Measurements from ENCODE around the gene SPTLC2. TPM values are rescaled to one million over a fixed set of nuclear protein-coding genes. Genes with fewer than 3 reads are reported as not detected.

The SPTLC2 gene
- polyA plus RNA-seq, 3 donors: 5.4 to 11.3 (median 6.9) TPM

DNA sequence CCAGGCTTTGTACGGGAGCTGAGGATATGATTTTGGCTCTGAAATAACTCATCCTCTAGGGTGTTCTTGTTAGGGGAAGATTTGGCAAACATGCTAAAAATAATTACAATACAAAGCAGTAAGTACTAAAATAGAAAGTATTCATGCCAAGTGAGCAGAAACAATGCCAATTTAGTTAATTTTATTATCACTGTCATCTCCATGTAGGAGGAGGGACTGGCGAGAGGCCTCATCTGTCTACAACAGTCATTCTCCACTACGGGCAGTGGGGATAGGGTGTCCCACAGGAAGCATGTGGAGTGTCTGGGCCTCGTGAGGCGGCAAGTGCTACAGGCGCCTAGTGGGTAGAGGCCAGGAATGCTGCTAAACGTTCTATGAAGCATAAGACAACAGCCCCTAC, 121.1 kb downstream of the SPTLC2 start:
- no peak overlapping the region for H3K27ac ChIP-seq (ENCODE audit: low read depth, low read length)
- 42 to 71% (median 60%) methylated on average over 7 of the region's 7 CpGs for WGBS, 3 donors

DNA sequence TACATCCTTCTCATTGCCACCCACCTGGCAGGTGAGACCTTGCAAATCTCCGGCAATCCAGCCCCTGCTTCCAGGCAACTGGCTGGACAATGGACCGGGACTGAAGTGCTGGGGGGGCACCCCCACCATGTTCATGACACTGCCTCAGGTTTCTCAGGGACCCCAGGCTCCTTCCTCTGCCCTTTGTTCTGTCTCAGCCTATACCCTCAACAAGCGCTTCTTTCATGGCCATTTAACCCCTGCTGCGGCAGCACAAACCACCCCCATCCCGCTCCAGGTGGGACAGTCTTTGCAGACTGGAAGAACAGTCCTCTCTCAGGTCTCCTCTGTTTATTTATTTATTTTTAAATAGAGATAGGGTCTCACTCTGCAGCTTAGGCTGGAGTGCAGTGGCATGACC, 125.4 kb downstream of the SPTLC2 start:
- H3K27ac ChIP-seq (ENCODE audit: low read depth, low read length): no peak overlapping the region
- 92 to 96% (median 93%) methylated on average over 5 of the region's 5 CpGs for WGBS, 3 donors

DNA sequence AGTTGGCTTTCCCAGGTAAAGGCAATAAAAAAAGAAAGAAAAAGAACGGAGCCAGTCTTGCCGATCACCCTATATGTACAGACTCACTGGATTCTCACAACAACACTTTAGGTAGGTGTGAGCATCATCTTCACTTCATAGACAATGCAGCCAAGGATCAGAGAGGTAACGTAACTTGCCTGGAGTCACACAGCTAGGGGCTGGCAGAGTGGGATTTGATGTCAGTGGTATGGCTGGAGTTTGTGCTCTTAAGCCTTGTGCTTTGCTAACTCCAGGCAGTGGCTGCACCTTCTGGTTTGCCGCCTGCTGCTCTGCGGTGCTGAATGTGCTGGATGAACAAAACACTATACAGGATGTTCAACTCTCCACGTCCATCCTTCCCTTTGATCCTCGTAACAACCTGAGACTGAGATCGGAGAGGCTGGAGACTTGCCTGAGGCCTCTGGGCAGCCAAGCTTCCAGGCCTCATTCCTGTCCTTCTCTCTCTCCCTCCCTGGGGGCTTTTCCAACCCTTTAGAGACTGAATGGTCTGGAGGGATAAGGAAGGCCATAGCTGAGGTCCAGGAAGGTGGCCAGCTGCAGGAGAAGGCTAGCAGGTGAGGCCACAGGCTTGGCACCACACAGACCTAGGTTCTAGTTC, 126.0 kb downstream of the SPTLC2 start:
- H3K27ac ChIP-seq (ENCODE audit: low read depth, low read length): no peak overlapping the region
- WGBS, 3 donors: 86 to 87% (median 87%) methylated on average over 8 of the region's 8 CpGs

DNA sequence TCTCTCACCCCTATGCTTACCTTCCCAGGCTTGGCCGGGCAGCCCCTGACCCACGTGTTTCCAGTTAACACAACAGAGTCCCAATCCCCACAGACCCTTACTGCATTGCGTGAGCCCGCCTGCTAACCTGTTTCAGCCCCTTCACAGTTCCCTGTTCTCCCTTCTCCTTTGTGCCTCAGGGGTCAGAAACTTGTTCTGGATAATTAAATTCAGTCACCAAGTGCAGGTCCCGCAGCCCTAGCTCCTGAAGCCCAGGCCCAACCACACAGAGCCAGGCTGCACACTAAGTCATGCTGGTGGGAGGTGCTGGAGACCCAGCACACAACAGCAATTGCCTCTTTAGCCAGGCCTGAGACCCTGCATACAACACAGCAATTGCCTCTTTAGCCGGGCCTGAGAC, 127.4 kb downstream of the SPTLC2 start:
- no peak overlapping the region for H3K27ac ChIP-seq (ENCODE audit: low read depth, low read length)
- WGBS, 3 donors: 87 to 95% (median 92%) methylated on average over 6 of the region's 6 CpGs

DNA sequence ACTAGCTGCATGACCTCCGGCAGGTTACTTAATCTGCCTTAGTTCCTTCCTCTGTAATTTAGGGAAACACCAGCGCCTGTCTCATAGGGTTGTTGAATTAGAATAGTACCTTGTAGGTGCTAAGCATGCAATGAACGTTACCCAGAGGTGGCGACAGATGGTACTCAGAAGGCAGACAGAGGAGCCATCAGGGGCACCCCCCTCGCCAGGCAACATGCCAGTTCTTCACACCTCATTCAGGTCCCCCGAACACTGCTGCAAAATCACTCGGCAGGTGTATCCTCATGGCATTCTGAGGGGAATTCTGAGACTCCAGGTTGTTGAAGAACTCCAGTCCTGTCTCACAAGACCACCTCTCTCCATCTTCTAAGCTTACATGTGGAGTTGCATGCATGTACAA, 127.9 kb downstream of the SPTLC2 start:
- no peak overlapping the region for H3K27ac ChIP-seq (ENCODE audit: low read depth, low read length)
- 79 to 90% (median 80%) methylated on average over 7 of the region's 7 CpGs for WGBS, 3 donors

DNA sequence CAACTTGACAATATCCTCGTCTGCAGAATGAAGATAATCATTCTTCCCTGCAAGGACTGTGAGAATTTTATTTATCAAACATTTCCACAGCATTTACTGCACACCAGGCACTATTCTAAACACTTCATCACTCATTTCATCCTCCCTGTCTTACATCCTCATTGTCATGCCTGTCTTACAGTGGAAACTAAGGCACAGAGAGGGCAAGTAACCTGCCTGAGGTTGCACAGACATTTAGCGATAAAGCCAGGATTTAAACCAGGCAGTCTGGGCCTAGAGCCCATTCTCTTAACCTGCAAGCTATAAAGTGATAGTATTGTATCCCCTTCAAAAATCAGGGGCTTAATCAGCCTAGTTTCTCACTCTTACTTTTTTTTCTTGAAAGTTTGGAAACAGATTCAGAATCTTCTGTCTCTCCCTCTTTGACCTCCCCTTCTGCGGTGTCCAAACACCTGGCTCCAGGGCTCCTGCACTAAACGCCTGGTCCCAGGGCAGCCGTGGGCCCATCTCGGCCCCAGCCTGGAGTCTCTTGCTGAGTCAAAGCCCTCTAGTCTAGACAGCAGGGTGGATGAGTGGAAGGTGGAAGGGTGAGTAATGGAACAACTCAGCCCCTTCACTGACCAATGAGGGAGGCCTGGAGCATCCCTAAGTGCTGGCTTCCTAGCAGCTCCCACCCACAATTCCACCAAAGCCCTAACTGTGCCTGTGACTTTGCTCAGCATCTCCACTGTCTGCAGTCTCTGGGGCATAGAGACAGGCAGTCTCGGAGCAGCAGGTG, 130.3 kb downstream of the SPTLC2 start:
- H3K27ac ChIP-seq (ENCODE audit: low read depth, low read length): no peak overlapping the region
- WGBS, 3 donors: 92 to 94% (median 93%) methylated on average over 7 of the region's 7 CpGs

DNA sequence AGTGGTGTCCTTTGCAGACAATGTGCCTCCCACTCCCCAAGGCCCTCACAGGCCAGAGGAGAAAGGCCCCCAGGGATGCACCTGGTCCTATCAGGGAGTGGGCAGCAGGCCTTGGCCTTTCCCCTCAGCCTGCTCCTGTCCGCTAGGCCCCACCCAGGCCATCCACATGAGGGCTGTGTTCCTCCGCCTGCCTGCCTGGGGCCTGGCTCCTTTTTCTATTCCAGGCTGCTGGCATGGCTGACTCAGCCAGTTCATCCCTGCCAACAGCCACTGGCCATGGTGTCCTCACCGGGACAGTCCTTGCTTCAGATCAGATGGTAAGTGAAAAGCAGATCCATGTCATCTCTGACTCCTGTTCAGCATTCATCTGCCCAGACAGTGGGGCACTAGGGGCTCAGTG, 131.2 kb downstream of the SPTLC2 start:
- 94 to 97% (median 96%) methylated on average over 3 of the region's 3 CpGs for WGBS, 3 donors
- H3K27ac ChIP-seq (ENCODE audit: low read depth, low read length): no peak overlapping the region

DNA sequence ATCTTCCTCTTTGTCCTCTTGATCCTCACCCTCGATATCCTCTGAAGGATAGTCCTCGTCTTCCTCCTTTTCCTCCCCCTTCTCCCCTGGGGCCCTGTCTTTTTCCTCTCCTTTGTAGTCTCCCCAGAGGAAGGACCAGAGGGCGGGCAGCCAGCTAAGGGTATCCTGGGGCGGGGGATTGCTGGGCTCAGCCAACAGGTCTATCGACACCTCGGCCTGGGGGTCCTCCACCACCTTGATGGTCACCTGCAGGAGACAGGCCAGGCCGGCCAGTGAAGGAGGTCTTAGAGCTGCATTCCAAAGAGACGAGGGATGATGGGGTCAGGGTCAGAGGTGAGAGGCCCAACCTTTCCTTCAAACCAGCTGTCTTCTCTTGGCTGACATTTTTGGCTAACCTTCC, 134.0 kb downstream of the SPTLC2 start:
- 76 to 79% (median 78%) methylated on average over 8 of the region's 8 CpGs for WGBS, 3 donors
- H3K27ac ChIP-seq (ENCODE audit: low read depth, low read length): no peak overlapping the region

DNA sequence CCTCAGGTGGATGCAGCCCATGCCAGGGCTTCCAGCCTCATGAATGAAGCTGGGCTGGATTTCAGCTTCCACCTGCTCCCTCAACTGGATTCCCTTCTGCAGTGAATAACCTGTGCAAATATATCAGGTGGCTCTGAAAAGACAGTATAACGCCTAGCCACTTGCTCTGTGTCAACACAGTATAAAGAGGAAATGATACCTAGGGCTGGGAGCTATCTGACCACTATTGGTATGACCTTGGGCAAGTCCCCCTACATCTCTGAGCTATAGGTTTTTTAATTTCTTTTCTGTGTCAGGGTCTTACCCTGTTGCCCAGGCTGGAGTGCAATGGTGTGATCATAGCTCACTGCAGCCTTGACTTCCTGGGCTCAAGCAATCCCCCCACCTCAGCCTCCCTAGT, 137.6 kb downstream of the SPTLC2 start:
- WGBS, 3 donors: 71 to 84% (median 72%) methylated on average over 1 of the region's 1 CpG
- H3K27ac ChIP-seq (ENCODE audit: low read depth, low read length): no peak overlapping the region

DNA sequence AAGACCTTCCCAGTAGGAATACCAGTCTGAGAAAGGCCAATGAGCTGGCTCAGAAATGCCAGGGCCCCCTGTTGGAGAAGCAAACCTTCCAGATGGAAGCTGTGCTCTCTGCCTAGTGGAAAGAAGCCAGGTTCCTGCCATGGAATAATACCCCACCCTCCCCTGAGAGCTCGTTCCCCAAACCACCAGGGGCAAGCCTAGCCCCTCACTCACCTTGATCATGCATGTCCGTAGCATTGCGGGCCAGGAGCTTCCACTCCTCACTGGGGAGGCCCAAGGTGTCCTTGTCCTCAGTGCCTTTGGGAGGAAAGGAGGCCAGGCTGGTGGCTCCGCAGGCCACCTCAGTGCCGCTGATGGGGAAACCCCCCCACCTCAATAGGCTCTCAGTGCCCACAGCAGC, 138.4 kb downstream of the SPTLC2 start:
- no peak overlapping the region for H3K27ac ChIP-seq (ENCODE audit: low read depth, low read length)
- 89 to 93% (median 91%) methylated on average over 5 of the region's 5 CpGs for WGBS, 3 donors

DNA sequence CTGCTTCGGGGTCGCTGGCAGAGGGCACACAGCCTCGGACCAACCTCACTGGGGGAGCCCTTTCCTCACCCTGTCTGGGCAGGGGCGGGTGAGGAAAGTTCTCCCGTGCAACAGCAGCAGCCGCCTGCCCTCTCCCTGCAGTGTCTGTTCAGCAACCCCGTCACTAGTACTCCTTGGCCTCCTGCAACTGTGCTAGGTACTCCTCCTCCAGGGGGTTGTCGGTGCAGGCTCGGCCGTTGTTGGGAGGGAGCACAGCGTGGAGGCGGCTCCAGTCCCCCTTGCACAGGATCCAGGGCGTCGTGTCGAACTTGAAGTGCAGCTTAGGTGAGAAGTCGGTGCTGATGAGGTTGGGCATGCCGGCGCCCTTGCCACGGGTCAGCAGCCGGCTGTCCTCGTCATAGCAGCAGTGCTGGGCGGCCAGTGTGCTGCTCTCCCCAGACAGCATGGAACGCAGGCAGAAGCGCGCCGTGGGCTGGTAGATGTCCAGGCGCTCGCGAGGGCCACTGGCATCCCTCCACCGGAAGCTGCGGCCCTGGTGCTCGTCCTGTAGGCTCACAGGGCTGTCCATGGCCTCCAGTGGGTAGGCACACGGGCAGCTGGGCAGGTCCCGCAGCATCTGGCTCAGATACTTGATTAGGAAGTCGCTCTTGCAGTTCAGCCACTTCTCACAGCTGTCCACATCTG, 140.9 kb downstream of the SPTLC2 start:
- 79 to 91% (median 89%) methylated on average over 35 of the region's 35 CpGs for WGBS, 3 donors
- no peak overlapping the region for H3K27ac ChIP-seq (ENCODE audit: low read depth, low read length)

DNA sequence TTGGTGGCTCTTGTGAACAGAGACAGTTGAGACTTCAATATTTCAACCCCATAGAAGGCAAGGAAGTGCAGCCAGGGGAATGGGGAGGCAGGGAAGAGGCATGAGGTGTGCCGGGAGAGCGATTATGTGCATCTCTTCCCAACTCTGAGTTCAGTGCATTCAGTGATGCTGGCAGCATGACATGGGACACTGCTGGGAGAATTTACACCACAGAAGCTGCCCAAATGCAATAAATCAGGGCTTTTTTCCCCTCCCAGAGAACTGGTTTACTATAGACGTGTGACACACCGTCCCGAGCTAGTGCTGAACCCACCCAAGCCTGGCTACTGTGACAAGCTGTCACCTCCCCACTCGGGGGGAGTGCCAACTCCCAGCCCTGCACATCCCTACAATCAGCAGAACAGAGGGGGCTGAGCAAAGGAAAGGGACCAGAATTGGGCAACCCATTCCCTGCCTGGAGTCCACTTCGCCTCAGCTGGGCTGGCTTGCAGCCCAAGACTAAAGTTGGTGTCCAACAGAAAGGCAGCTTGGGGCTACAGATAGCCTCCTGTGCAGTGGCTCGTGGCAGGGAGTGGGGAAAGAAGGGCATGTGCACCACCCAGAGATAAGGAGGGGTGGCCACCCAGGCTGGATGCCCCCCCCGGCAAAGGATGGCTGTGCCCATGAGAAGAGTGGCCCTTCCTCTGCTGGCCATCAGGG, 141.8 kb downstream of the SPTLC2 start:
- no peak overlapping the region for H3K27ac ChIP-seq (ENCODE audit: low read depth, low read length)
- WGBS, 3 donors: 57 to 67% (median 59%) methylated on average over 9 of the region's 9 CpGs

DNA sequence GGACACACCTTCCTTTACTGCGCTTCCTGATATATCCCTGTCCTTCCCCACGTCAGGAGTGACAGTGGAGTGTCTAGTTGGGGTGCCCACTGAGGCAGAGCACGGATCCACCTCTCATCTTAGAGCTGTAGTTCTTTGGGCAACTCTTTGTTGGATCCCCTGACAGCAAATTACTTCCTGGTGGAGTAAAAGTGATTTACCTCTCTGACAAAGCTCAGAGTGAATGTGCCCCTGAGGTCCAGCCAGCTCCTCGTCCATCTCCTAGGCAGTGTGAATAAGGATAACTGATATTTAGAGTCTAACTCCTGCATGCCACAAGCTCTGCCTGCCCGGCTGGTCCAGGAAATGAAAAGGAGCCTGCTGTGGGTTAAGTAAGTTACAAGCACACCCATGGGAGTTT, 142.5 kb downstream of the SPTLC2 start:
- no peak overlapping the region for H3K27ac ChIP-seq (ENCODE audit: low read depth, low read length)
- WGBS, 3 donors: 57 to 71% (median 64%) methylated on average over 5 of the region's 5 CpGs

DNA sequence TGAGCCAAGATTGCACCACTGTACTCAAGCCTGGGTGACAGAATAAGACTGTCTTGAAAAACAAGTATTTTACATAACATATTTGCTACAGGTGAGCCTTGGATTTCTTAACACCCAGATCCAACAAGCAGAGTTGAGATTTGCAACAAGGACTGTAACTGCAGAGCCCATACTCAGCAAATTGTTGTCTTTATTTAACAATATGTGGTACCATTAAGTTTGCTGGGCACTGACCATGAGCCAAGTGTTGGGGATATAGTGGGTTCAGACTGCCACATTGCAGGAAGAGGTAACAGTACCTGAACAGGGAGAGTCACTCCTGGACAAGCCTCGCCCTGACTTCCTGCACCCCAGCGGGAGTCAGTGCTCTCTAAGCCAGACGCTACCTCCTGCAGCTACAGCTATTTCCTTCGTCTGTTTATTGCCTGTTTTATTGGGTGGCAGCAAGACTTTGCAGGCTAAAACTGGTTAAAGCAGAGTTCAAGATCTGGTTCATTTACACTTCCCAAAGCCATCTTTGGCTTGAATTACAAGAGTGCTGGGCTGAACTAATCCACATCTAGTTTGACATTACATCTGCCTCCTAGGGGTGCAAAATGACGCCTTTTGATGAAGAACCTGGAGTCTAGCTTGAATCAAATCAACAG, 146.1 kb downstream of the SPTLC2 start:
- H3K27ac ChIP-seq (ENCODE audit: low read depth, low read length): no peak overlapping the region
- 72 to 91% (median 86%) methylated on average over 5 of the region's 5 CpGs for WGBS, 3 donors

DNA sequence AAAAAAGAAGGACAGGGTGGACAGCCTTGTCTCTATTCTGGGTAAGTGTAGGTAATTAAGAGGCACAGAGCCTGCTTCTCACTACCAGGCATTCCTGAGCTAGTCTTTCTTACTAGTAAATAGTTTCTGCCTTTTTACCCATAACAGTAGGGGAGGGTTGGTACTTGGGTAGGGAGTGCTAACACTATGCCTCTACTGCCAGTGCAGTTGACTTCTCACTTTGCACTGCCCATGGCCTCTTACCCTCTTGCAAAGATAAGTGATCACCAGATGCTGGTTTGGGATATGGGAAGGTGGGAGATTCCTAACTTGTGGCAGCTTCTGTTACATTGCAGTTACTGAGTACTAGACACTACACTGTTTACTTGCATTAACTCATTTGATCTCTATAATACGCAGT, 146.9 kb downstream of the SPTLC2 start:
- 87 to 97% (median 91%) methylated on average over 1 of the region's 1 CpG for WGBS, 3 donors
- H3K27ac ChIP-seq (ENCODE audit: low read depth, low read length): no peak overlapping the region

DNA sequence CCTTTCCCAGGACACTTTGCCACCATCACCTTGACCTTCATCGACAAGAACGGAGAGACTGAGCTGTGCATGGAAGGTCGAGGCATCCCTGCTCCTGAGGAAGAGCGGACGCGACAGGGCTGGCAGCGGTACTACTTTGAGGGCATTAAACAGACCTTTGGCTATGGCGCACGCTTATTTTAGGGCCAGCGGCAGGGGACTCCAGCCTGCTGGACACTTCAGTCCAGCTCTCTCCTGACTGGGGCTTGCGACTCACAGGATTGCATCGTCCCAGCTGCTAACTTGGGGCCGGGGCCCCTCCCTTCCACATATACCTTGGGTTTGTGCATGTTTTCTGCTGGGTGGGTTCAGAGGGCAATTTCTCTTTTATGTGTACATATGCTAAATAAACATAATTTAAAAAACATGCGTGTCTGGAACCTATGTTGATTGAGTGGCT, 147.4 kb downstream of the SPTLC2 start:
- no peak overlapping the region for H3K27ac ChIP-seq (ENCODE audit: low read depth, low read length)
- WGBS, 3 donors: 84 to 92% (median 88%) methylated on average over 14 of the region's 14 CpGs

DNA sequence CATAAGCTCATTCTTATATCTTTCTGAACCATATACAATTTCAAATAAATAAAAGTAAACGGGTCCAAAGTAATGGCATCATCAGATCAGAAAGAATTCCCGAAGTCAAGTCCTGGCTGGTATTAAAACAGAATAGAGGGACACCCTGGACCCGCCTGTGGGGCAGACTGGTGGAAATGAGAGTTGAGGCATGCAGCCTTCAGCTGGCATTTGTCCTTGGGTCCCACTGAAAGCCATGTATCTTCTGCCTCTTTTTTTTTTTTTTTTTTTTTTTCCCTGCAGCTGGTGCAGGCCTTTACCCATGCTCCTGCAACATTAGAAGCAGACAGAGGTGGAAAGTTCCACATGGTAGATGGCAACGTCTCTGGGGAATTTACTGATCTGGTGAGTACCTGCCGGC, 148.6 kb downstream of the SPTLC2 start:
- H3K27ac ChIP-seq (ENCODE audit: low read depth, low read length): no peak overlapping the region
- 84 to 89% (median 88%) methylated on average over 5 of the region's 5 CpGs for WGBS, 3 donors

DNA sequence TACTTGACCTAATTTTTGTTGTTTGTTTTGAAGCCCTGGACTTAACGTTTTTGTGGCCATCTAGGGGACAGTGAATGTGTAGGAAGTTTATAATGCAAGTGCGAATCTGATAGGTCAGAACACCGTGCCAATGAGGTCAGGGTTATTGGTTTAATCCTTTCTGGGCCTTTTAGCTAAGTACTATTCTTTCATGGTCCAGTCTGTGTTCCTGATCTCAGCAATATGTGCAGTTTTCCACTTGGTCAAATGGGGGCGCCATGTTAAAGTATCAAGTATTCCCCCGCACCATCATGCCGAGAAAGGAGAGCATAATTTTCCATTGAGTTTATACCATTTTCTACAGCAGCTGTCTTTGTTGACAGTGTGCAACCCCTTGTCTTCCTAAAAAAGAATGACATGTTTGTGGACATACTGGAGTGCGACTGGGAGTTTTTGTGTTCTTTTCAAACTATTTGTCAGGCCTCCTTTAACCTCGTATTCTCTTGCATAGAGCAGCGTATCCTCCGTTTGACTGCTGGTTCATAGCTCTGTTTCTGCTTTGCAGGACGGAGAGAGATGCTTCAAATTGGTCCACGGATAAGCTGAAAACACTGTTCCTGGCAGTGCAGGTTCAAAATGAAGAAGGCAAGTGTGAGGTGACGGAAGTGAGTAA, 157.2 kb downstream of the SPTLC2 start:
- 30 to 38% (median 35%) methylated on average over 13 of the region's 13 CpGs for WGBS, 3 donors
- H3K27ac ChIP-seq (ENCODE audit: low read depth, low read length): no peak overlapping the region
